GM03348 (cell line): ENCODE data around the gene ARHGEF11.
"Not testable (repeated sequence)": the region's sequence is repeated elsewhere in the genome, so short reads cannot be mapped to it uniquely, and the experiment has no call there.

Experiments used
- DNase-seq: peaks from one replicate; pipeline ENCODE4 v3.0.0; 2012; ENCODE audit warnings: low spot score

ARHGEF11 gene, protein sequence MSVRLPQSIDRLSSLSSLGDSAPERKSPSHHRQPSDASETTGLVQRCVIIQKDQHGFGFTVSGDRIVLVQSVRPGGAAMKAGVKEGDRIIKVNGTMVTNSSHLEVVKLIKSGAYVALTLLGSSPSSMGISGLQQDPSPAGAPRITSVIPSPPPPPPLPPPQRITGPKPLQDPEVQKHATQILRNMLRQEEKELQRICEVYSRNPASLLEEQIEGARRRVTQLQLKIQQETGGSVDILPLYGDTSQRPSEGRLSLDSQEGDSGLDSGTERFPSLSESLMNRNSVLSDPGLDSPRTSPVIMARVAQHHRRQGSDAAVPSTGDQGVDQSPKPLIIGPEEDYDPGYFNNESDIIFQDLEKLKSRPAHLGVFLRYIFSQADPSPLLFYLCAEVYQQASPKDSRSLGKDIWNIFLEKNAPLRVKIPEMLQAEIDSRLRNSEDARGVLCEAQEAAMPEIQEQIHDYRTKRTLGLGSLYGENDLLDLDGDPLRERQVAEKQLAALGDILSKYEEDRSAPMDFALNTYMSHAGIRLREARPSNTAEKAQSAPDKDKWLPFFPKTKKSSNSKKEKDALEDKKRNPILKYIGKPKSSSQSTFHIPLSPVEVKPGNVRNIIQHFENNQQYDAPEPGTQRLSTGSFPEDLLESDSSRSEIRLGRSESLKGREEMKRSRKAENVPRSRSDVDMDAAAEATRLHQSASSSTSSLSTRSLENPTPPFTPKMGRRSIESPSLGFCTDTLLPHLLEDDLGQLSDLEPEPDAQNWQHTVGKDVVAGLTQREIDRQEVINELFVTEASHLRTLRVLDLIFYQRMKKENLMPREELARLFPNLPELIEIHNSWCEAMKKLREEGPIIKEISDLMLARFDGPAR (N-terminal part only)

GRCh38 chr1:157045250-157046218 lies at the start of gene ARHGEF11:
TSS of gene ARHGEF11 (minus strand) at chr1:157045742. CDS start at chr1:157044330, 1,412 bp downstream.
- peak; percentile 97 for DNase-seq

DNA sequence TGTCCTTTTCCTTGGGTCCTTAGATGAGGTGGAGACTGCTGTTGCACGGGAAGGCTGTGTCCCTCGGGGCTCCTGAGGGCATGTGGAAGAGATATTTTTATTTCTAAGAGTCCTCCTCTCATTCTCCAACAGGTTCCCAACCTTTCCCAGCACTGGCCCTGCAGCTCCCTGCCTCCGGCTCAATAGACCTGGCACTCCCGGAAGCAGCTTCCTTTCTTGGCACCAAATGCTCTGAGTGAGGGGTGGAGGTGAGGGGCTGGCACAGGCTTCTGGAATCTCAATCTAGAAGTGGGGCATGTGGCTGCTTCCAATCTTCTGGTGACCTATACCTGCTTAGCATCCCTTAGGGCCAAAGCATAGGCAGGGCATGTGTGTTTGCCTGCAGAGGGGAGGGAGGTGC lies 49.5 kb upstream of the ARHGEF11 start:
- no peak for DNase-seq

- DNase-seq = no peak
Observed at GRCh38 chr1:157092831-157093230, 47.3 kb upstream of the ARHGEF11 start.

GRCh38 chr1:157091668-157092273 lies 46.2 kb upstream of the ARHGEF11 start:
- DNase-seq = no peak

- DNase-seq = no peak
Observed at GRCh38 chr1:157091186-157091585, 45.6 kb upstream of the ARHGEF11 start.

DNA sequence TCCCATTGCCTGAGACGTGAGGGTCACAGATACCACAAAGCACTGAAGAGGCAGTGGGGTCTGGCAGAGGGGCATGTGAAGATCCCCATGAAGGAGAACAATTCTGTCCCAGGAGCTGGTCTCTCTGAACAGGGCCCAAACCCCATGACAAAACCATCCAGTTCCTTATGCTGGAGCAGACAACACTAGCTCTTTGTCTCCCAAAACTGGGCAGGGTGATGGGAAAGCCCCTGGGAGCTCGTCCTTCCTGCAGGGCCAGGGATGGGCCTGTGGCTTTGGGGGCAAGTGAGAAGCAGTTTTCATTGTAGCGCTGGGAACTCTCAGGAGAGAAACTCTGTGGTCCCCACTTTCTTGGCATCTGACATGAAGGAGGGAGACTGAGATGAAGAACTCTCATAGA lies 45.2 kb upstream of the ARHGEF11 start:
- DNase-seq = no peak

GRCh38 chr1:157090196-157090647 lies 44.7 kb upstream of the ARHGEF11 start:
- peak; percentile 93 for DNase-seq

GRCh38 chr1:157089789-157090188 lies 44.2 kb upstream of the ARHGEF11 start:
- no peak for DNase-seq

GRCh38 chr1:157088607-157089006 lies 43.1 kb upstream of the ARHGEF11 start:
- DNase-seq = no peak

DNA sequence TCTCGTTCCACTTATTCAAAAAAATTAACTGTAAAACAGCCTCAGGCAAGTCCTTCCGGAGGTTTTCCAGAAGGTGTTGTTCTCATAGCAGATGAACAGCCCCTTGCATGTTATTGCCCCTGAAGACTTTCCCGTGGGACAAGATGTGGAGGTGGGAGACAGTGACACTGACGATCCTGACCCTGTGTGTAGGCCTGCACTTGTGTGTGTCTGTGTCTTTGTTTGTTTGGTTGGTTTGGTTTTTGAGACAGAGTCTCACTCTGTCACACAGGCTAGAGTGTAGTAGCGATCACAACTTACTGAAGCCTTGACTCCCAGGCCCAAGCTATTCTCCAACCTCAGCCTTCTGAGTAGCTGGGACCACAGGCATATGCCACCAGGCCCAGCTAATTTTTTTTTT lies 41.5 kb upstream of the ARHGEF11 start:
- no peak for DNase-seq

DNA sequence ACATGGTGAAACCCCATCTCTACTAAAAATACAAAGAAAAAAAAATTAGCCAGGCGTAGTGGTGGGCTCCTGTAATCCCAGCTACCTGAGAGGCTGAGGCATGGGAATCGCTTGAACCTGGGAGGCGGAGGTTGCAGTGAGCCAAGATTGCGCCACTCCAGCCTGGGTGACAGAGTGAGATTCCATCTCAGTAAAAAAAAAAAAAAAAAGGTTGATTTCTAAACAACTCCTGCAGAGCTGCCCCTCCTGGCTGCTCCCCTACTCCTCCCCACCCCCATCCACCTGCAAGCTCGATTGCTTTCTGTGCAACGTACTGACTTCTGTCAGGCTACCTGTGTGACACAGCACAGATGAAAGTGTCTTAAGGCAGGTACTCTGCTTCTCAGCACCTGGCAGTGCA lies 40.8 kb upstream of the ARHGEF11 start:
- no peak for DNase-seq

DNA sequence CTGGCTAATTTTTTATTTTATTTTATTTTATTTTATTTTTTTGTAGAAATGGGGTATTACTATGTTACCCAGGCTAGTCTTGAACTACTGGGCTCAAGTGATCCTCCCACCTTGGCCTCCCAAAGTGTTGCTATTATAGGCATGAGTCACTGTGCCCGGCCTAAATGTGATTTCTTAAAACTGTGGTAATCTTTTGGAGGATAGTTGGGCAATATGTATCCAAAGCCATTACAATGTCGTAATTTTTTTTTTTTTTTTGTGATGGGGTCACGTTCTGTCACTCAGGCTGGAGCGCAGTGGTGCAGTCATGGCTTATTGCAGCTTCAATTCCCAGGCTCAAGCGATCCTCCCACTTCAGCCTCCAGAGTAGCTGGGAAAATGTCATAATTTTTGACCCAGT lies 39.9 kb upstream of the ARHGEF11 start:
- no peak for DNase-seq

DNA sequence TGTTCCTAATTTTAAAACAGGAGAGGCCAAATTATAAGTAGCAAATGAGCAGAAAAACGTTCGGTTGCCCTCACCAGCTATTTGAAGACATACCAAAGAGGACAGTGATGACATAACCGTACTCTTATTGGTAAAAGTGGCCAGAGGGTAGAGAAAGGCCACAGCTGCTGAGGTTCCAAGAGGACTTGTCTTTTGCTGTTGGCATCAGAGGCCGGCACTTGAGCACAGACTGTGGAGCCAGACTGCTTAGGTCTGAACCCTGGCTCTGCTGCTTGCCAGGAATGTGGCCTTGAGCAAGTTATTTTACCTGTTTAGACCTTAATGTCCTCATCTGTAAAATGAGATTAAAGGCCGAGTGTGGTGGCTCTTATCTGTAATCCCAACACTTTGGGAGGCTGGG lies 39.2 kb upstream of the ARHGEF11 start:
- DNase-seq = no peak

DNA sequence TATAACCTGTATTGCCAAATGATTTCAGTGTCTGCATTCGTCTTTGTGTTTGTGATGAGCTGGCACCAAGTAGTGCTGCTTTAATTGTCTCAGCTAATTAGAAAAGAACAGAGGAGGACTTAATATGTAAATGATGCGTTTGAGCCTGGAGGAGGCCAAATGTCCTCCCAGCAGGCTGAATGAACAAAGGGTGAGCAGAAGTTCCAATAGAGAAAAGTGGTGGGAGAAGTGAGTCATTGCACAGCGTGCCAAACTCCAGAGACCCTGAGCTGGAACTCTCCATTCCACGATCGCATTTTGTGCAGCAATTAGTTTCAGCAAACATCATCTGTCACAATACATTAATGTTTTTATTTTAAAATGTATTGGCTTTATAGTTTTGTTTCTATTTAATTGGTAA lies 36.2 kb upstream of the ARHGEF11 start:
- no peak for DNase-seq

DNA sequence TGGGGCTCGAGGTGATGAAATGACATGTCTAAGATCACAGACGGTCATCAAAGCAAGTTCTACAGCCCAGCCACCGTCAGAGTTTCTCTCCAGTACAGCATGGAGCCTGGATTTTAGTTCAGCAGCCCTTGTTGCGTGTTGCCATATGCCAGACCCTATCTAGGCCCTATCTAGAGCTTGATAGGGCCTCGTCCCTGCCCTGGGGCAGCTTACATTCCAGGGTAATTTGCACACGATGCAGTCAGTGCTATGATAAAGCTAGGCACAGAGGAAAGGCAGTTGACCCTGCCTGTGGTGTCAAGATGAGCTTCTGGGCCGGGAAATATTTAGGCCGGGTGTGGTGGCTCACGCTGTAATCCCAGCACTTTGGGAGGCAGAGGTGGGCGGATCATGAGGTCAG lies 35.2 kb upstream of the ARHGEF11 start:
- DNase-seq = no peak

GRCh38 chr1:157077394-157077793 lies 31.9 kb upstream of the ARHGEF11 start:
- no peak for DNase-seq

- DNase-seq = peak; percentile 84
Observed at GRCh38 chr1:157073944-157074685, 28.6 kb upstream of the ARHGEF11 start.

GRCh38 chr1:157069601-157070000 lies 24.1 kb upstream of the ARHGEF11 start:
- no peak for DNase-seq

GRCh38 chr1:157059241-157059640 lies 13.7 kb upstream of the ARHGEF11 start:
- not testable (repeated sequence) for DNase-seq

DNA sequence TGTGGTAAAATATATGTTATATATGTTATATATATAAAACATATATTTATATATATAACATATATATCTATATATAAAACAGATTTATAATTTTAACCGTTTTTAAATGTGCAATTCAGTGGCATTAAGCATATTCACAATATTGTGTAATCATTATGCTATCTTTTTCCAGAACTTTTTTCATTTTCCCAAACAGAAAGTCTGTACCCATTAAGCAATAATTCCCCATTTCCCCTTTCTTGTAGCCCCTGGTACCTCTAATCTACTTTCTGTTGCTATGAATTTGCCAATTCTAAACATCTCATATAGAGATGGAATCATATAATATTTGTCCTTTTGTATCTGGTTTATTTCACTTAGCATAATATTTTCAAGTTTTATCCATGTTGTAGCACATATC lies 10.7 kb upstream of the ARHGEF11 start:
- no peak for DNase-seq

DNA sequence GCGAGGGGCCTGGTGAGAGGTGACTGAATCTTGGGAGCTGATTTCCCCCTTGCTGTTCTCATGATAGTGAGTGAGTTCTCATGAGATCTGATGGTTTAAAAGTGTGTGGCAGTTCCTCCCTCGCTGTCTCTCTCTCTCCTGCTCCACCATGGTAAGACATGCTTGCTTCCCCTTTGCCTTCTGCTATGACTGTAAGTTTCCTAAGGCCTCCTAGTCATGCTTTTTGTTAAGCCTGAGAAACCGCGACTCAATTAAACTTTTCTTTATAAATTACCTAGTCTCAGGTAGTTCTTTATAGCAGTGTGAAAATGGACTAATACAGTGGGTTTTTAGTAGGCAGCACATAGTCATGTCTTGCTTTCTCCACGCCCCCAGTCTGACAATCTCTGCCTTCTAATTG lies 10.2 kb upstream of the ARHGEF11 start:
- not testable (repeated sequence) for DNase-seq
